Umbilical cord (tissue), 2 donors: ENCODE results near the gene CNN1. TPM values are rescaled to one million over a fixed set of nuclear protein-coding genes. Genes with fewer than 3 reads are reported as not detected.

Experiments
- DNase-seq: peaks from one replicate; pipeline ENCODE4 v3.0.0-alpha.2; 2015; ENCODE audit warnings: low spot score
- total RNA-seq: library from RNA; depleted of rRNA; stranded (reverse); fragments of >200 nt; gene quantifications from one replicate; pipeline ENCODE4 v1.2.3, GENCODE V29; 2014; ENCODE audit warnings: low replicate concordance; ENCODE audit not compliant: insufficient read depth

Gene CNN1
- total RNA-seq, 1 donor from 2014 or later, result 1,035 TPM

DNA sequence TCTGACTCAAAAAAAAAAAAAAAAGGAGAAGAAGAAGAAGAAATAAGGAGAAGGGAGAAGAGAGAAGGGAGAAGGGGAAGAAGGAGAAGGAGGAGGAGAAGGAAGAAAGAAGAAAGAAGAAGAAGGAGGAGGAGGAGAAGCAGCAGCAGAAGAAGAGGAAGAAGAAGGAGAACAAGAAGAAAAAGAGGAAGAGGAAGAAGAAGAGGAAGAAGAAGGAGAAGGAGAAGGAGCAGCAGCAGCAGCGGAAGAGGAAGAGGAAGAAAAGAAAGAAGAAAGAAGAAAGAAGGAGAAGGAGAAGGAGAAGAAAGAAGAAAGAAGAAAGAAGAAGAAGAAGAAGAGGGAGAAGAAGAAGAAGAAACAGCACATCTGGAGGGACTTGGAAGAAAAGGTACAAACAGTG, 4.1 kb upstream of the CNN1 start:
- no peak for DNase-seq

DNA sequence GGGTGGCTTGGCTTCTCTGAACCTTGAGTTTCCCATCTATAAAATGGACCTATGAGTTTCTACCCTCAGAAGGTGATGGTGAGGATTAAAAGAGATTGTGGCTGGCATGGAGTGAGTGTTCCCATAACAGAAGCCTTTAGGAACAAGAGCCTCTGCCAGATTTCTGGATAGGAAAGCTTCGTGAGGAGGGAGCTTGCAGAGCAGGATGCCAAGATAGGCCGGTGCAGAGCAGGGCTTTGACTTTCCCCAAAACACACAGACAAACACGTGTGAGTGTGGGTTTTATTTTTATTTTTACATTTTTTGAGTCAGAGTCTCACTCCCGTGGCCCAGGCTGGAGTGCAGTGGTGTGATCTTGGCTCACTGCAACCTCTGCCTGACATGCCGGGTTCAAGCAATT, 3.7 kb upstream of the CNN1 start:
- peak; percentile 34 for DNase-seq

DNA sequence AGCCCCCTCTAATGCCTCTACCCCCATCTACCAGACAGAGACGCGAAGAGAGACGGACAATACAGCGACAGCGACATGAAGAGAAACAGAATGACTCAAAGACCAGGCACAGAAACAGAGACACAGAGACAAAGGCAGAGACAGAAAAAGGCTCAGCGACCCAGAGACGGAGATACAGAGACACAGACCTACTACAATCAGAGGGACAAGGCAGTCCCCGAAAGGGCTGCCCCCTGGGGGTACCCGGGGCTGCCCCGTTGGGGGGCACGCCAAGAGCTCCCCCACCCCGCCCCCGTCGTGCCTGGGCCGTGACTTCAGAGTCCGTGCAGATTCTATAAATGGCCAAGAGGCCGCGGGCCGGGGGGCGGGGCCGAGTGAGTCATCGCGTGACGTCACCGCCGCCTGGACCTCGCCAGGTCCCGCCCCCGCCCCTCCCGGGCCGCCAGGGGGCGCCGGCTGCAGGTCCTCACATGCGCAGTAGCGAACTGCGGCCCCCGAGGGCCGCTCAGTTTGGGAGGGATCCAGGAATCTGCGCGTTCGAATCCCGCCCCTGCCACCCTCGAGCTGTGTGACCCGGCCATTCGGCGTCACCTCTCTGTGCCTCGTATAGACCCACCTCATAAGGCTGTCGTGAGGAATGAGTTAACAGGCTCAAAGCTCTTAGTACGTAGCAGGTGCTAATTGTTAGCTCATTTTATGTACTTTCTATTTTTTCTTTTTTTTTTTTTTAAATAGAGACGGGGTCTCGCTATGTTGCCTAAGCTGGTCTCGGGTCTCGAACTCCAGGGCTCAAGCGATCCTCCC, 2.7 kb upstream of the CNN1 start:
- DNase-seq, result peak; percentile 86

DNA sequence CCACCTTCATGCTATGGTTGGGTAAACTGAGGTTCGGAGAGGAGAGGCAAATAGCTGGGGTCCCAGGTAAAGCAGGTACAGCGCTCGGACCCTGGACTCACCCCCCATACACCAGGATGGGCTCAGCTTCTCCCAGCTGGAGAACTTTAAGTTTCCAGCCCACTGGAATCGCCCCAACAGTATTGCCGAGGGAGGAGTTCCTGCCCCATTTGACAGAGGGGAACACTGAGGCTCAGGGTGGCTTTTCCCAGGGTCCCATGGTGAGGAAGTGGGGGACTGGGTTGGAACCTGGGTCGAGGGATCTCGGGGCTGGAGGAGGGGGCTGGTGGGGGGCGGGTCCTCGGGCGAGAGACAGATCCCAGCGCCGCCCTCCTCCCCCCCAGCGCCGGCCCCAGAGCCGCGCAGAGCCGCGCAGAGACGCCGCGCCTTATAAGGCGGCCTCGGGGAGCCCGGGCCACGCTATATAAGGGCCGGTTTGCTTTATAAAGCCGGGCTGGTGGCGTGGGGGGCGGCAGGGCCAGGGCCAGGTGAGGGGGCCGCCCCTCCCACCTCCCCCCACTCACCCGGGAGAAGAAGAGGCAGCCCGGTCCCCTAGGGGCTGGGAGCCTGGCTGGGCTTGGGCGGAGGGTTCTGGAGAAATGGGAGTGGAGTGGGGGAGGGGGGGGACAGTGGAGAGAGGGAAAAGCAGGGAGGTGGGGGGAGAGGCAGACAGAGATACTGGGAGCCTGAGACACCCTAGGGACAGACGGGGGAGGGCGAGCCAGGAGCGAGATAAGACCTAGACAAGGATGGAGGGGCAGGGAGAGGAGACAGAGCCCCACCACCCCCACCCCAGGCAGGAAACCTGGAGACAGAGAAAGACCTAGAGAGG, 1.1 kb downstream of the CNN1 start:
- peak; percentile 71 for DNase-seq

DNA sequence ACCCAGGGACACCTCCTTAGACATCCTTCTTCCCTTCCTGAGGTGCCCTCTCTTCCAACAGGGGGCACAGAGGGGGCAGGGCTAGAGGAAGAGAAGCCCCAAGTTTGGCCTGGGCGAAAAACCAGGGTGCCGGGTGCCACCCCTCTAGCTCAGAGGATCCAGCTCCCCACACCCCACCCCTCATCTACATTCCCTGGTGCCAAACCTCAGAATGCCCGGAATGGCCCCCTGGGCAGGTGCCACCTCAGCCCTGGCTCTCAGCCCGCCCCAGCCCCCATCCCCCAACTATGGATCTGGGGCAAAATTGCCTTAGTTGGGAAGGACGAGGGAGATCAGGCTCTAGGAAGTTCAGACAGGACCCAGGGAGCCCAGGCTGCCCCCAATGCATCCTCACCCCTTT, 2.0 kb downstream of the CNN1 start:
- DNase-seq, result no peak

DNA sequence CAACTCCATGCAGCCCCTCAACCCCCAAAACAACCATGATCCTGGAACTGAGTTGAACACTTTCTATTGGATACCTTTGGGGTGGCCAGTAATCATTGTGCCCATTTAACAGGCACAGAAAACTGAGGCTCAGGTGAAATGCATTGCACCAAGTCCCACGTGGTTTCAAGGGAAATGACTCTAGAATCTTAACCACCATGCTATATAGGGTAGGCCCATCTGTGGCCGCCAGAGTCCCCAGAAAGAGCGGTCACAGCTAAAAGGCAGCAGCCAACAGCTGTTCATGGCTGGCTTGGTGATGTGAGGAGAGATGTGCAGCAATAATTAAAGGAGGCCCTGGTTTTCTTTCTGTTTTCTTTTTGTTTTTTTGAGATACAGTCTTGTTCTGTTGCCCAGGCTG, 2.6 kb downstream of the CNN1 start:
- DNase-seq, result no peak

DNA sequence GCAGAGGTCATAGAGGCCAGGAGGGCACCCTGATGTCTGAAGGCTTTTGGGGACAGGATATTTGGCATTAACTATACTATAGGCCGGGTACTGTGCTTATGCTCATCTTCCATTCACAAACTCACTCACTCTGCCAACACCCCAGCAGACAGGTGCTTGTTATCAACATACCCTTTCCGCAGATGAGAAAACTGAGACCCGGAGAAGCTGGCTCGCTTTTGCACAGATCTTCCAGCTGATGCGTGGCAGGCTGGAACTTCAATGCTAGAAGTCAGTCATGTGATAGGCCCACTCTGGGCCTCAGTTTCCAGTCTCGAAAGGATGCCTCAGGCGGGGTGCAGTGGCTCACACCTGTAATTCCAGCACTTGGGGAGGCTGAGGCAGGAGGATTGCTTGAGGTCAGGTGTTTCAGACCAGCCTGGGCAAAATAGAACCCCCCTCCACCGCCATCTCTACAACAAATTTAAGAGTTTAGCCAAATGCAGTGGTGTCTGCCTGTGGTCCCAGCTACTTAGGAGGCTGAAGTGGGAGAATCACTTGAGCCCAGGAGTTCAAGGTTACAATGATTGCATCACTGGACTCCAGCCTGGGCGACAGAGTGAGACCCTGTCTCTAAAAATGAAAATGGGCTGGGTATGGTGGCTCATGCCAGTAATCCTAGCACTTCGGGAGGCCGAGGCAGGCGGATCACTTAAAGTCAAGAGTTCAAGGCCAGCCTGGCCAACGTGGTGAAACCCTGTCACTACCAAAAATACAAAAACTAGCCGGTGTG, 9.5 kb downstream of the CNN1 start:
- DNase-seq, result no peak

DNA sequence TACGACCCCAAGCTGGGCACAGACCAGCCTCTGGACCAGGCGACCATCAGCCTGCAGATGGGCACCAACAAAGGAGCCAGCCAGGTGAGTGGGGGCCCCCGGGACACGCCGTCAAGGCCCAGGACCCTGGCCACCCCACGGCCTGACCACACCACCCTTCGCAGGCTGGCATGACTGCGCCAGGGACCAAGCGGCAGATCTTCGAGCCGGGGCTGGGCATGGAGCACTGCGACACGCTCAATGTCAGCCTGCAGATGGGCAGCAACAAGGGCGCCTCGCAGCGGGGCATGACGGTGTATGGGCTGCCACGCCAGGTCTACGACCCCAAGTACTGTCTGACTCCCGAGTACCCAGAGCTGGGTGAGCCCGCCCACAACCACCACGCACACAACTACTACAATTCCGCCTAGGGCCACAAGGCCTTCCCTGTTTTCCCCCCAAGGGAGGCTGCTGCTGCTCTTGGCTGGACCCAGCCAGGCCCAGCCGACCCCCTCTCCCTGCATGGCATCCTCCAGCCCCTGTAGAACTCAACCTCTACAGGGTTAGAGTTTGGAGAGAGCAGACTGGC, 10.8 kb downstream of the CNN1 start:
- no peak for DNase-seq

DNA sequence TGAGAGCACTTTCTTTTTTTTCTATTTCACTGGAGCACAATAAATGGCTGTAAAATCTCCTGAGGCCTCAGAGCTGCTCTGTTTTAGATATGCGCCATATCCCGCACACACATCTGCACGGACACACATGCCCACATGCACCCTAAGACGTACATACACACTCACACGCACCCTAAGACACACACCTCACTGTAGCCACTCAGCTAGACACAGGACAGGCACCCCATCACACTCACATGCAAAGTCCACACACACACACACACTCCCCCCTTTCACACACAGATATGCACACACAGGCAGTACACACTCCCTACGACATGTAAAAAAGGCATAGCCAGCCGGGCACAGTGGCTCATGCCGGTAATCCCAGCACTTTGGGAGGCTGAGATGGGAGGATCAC, 11.6 kb downstream of the CNN1 start:
- DNase-seq, result no peak

DNA sequence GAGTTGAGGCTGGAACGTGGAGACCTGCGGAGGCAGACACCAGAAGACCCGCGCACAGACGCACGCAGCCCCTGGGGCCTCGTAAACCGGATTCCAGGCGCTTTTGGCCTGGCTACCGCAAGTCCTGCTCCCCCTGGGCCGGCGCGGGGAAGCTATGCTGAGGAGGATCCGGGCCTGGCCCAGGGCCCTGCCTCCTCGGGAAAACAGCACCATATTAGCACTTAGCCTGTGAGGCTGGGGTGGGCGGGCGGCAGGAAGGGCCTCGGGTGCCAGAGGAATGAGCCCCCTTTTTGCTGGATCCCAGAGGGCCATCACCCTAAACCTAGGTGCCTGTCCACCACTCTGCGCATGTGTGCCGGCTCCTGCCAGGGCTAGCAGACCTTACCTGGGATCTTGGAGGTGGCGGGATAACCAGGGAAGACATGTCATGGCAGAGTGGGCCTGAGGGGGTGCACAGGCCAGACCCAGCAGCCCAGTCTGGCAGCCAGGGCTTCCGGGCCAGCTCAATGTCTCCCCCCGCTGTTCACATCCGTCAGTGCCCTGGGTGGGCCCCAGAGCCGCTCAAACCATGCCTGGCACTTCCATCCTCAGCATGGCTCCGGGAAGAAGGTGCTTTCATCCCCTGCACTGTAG, 13.1 kb downstream of the CNN1 start:
- peak; percentile 54 for DNase-seq

DNA sequence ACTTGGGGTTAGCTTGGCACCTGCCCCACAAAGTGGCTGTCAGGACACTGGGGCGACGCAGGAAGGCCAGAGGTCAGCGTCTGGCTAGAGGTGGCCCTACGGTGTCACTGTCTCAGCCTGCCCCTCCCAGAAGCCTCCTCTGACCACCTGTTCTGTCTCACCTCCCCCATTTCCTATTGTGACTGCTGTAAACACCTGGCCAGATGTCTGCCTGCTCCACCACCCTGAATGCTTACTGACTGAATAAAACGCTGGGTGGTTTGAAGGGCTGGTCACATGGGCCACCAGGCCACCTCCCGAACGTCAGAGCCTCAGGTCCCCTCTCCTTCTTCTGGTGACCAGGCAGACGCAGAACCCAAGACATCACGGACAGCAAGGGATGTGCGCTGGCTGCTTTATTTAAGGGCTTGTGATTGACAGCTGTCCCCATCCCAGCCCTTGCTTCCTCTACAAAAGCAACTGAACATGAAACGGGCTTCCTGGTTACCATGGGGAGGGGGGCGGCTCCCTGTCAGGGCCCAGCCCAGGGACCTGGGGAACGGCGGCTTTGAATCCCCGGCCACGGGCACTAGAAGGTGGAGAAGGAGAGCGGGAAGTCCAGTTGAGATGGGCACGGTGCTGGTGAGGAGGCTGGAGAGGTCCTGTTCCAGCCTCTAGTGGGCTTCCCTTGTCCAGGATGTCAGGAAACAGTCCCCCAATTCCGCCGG, 14.2 kb downstream of the CNN1 start:
- DNase-seq, result no peak

DNA sequence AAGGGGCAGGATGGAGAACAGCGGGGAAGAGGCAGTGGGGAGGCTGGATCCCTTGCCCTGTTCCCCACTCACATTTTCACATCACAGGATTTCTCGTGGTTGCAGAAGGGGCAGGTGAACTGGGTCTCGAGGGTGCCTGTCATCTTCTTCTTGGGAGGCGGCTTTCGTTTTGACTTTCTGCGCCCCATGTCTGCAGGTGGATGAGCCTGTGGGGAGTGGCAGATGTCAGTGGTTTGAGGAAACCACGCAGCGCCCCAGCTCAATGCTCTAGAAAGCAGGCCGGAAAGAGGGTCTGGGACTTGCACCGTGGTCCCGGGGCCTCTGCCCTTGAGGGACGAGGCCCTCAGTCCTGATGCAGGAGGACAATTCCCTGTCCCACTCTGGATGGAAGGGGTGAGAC, 15.5 kb downstream of the CNN1 start:
- no peak for DNase-seq

DNA sequence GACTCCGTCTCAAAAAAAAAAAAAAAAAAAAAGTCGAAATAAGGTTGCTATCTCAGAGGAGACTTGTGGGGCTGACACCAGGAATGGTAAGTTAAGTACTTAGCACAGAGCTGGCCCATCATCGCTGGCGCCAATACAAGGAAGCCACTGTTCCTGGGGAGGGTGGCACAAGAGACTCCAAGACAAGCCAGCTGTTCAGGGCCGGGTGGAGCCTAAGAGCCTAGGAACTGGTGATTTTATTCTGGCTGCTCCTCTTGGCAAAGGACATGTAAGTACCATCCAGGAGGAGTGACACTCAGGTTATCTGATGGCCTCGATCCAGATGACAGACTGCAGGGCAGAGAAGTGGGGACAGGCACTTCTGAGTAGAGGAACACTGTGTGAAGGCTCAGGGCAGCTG, 16.6 kb downstream of the CNN1 start:
- DNase-seq, result no peak

DNA sequence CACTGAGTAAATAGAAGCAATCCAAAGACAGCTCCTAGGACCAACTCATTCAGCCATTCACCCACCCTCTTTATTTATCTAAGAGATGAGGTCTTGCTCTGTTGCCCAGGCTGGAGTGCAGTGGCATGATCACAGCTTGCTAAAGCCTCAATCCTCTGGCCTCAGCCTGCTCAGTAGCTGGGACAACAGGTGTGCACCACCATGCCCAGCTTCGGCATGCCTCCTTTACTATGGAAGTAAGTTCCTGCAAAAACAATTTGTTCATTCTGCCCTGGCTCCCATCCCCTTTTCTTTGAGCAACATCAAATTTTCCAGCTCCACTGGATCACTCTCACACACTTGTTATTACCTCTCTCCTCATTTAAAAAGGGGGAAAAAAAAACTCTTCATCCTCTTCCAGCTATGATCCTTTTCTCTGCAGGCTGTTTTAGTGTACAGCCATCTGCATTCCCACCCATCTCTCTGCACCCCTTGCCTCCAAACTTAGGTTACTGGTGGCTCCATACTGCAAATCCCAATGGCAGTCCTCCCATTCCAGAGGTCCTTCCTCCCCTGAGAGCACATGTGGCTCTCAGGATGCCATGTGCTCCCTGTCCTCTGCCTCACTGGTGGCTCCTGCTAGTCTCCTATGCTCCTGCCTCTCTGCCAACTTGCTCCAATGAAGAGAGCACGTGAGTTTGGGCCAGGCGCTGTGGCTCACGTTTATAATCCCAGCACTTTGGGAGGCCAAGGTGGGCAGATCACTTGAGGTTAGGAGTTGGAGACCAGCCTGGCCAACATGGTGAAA, 18.2 kb downstream of the CNN1 start:
- no peak for DNase-seq

DNA sequence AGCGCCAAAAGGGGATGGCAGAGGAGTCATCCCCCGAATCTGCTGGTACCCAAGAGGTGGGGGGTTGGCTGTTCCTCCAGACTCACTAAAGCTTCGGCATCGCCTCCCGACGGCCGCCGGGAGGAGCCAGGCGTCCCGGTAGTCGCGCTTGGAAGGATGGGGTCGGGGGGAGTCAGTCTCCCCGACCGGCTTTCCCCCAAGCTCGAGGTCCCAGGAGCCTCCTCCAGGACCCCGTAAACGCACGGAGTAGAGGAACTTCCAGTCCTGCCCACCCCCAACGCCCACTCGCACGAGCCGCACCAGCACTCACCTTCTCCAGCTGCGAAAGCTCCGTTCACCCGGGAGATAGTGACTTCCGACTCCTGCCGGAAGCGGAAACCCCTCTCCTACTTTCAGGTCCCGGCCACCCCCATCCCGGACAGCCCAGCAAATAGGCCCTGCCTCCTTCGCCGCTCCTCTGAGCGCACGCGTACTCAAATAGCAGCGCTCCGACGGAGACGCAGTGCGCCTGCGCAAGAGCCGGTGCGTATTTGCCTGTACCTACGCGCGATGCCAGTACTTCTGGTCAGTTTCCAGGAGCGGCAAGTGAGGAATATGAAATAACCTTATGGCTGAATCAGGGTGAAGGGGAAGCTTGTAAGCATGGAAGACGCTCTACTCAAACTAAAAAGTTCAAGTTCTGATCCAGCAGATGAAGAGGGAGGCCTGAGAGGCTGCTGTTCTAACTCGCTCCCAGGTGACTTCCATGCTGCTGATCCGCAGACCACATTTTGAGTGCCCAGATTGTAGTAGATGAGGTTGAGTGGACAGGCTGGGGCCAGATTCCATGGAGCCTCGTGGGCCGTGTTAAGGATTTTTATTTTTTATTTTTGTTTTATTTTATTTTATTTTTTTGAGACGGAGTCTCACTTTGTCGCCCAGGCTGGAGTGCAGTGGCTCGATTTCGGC, 20.5 kb downstream of the CNN1 start, which contains the start of gene ELOF1:
TSS of gene ELOF1 (minus strand) at position 350 of the 948 bp plus-strand sequence. CDS start 4,883 bp downstream, outside the sequence.
- DNase-seq, result peak; percentile 99

DNA sequence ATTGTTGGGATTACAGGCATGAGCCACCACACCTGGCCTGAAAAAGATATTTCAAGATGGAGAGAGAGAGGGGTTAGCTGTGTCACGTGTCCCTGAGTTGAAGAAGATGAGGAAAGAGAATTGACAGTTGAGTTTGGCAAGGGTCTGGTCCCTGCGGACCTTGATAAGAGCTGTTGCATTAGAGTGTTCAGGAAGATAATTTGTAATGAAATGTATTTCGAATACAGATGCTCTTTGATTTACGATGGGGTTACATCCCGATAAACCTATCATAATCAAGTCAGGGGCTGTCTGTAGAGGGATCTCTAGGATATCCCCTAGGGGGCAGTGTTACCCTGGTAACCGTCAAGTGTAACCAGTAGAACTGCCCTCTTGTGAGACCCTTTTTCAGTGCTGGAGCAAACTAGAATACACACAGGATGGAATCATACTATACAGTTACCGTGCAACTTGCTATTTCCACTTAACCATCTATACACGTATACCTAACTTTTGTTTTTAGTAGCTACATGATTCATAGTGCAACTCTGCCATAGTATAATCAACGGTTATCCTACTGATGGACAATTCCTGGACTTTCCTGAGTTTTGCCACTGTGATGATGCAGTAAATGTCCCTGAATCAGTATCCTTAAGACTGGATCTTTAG, 21.9 kb downstream of the CNN1 start:
- peak; percentile 72 for DNase-seq

DNA sequence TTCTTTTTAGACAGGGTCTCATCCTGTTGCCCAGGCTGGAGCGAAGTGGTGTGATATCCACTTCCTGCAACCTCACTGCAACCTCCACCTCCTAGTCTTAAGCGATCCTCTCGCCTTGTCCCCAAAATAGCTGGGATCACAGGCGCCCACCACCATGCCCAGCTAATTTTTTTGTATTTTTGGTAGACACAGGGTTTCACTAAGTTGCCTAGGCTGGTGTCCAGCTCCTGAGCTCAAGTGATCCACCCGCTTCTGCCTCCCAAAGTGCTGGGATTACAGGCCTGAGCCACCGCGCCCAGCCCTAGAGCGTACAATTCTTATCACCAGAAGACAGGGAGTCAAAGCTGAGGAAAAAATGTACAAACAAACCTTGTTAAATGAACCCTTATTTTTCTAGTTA, 24.9 kb downstream of the CNN1 start:
- no peak for DNase-seq
